ENCODE measurements around the gene SNX6.
"Not testable (repeated sequence)": the region's sequence is repeated elsewhere in the genome, so short reads cannot be mapped to it uniquely, and the experiment has no call there.

DNA sequence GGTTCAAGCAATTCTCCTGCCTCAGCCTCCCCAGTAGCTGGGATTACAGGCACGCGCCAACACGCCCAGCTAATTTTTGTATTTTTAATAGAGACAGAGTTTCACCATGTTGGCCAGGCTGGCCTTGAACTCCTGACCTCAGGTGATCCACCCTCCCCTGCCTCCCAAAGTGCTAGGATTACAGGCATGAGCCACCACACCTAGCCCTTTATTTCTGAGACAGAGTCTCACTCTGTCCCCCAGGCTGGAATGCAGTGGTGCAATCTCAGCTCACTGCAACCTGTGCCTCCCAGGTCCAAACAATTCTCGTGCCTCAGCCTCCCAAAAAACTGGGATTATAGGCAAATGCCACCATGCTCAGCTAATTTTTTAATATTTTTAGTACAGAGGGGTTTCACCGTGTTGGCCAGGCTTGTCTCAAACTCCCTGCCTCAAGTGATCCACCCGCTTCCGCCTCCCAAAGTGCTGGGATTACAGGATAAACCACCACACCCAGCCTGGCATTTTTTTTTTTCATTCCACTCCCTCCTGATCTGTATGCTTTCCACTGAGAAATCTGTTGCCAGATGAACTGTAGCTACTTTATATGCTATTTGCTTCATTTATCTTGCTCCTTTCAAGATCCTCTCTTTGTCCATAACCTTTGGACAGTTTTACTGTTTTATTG lies 109.5 kb downstream of the SNX6 start:
- TF ChIP-seq, protein P1, sequence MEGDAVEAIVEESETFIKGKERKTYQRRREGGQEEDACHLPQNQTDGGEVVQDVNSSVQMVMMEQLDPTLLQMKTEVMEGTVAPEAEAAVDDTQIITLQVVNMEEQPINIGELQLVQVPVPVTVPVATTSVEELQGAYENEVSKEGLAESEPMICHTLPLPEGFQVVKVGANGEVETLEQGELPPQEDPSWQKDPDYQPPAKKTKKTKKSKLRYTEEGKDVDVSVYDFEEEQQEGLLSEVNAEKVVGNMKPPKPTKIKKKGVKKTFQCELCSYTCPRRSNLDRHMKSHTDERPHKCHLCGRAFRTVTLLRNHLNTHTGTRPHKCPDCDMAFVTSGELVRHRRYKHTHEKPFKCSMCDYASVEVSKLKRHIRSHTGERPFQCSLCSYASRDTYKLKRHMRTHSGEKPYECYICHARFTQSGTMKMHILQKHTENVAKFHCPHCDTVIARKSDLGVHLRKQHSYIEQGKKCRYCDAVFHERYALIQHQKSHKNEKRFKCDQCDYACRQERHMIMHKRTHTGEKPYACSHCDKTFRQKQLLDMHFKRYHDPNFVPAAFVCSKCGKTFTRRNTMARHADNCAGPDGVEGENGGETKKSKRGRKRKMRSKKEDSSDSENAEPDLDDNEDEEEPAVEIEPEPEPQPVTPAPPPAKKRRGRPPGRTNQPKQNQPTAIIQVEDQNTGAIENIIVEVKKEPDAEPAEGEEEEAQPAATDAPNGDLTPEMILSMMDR (IDR thresholded peaks at IDR 0.05), result not testable (repeated sequence)
- not testable (repeated sequence) for TF ChIP-seq POLR2A (IDR thresholded peaks at IDR 0.05)

All from ovary (tissue), 3 donors.